ENCODE measurements around the gene WNT4.

WNT4 gene

GRCh38 chr1:22074803-22075202, 68.1 kb downstream of the WNT4 start:
- no peak for DNase-seq (ENCODE audit: low read depth)

GRCh38 chr1:22071511-22071910, 71.4 kb downstream of the WNT4 start:
- no peak for DNase-seq (ENCODE audit: low read depth)
